Chondrocyte (in vitro differentiated cells): ENCODE measurements around the gene SAPCD1. TPM values are rescaled to one million over a fixed set of nuclear protein-coding genes. Genes with fewer than 3 reads are reported as not detected.

Experiments used
- DNase-seq: peaks from one replicate; pipeline ENCODE4 v3.0.0; 2021; ENCODE audit warnings: mixed read lengths, low spot score
- H3K27ac Mint-ChIP-seq: one replicate; pipeline ENCODE4 v1.8.0; 2021; ENCODE audit warnings: mild to moderate bottlenecking, moderate library complexity, mixed read lengths; ENCODE audit not compliant: unreplicated experiment
- H3K27me3 Mint-ChIP-seq: 2 replicates; pipeline ENCODE4 v1.8.0; 2021; ENCODE audit warnings: low read depth, mixed read lengths
- H3K36me3 Mint-ChIP-seq: 2 replicates; pipeline ENCODE4 v1.8.0; 2021; ENCODE audit warnings: low read depth, mixed read lengths
- H3K4me1 Mint-ChIP-seq: 2 replicates; pipeline ENCODE4 v1.8.0; 2021; ENCODE audit warnings: low read depth, mild to moderate bottlenecking, mixed read lengths
- H3K4me3 Mint-ChIP-seq: one replicate; pipeline ENCODE4 v1.8.0; 2021; ENCODE audit warnings: mild to moderate bottlenecking, moderate library complexity, mixed read lengths; ENCODE audit not compliant: unreplicated experiment
- H3K9me3 Mint-ChIP-seq: 2 replicates; pipeline ENCODE4 v1.8.0; 2021; ENCODE audit warnings: low read depth, mixed read lengths
- total RNA-seq: library from RNA; stranded (reverse); gene quantifications from 3 replicates; pipeline ENCODE4 v1.2.1, GENCODE V29; 2021
- TF ChIP-seq, protein P1 (sequence below): fragments of 200-600 bp; sonication (generic); IDR thresholded peaks from 2 replicates; pipeline ENCODE4 v1.5.0; 2021; ENCODE audit warnings: antibody characterized with exemption, mild to moderate bottlenecking, moderate library complexity

Gene SAPCD1
- total RNA-seq, 1 donor from 2014 or later: 1.4 TPM

DNA sequence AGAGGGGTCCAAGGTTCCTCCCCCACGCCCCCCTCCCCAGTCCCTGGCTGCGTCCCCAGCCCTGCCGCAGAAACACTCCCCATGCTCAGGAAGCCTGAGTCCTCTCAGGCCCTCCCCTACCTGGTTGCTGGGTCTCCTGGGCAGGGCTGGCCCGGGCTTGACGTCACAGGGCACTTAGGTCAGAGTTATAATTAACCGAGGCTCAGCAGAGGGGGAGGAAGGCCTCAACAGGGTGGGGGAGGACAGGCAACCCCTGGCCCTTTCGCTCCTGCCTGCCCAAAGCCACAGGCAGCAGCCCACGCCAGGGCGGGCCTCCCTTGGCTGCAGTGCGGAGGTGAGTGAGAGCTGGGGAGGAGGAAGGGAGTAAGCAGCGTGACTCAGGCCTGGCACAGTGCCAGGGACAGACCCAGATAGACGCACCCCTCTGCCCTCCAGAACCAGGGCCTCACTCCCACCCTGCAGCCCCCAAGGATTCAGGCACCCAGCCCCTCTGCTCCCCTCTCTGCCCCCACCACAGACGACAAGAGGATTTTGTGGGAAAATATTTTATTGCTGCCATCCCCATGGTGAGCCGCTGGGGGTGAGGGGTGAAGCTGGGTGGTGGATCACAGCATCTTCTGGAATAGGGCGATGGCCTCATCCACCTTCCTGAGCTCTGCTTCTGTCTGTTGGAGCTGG, 14.7 kb downstream of the SAPCD1 start, which contains the start of gene VWA7:
Gene VWA7, minus strand, starts transcription at position 340 of the 678 bp plus-strand sequence. CDS start 549 bp downstream, outside the sequence.
- H3K36me3 Mint-ChIP-seq: peaks cover 13% of the 10 kb centered on the region
- peak within 1 kb of the TSS; percentile 61 for H3K27ac Mint-ChIP-seq
- no peaks in the 10 kb centered on the region for H3K9me3 Mint-ChIP-seq
- H3K4me1 Mint-ChIP-seq: peaks cover 10% of the 10 kb centered on the region
- no peaks in the 10 kb centered on the region for H3K27me3 Mint-ChIP-seq
- no peak for DNase-seq
- TF ChIP-seq, protein P1, sequence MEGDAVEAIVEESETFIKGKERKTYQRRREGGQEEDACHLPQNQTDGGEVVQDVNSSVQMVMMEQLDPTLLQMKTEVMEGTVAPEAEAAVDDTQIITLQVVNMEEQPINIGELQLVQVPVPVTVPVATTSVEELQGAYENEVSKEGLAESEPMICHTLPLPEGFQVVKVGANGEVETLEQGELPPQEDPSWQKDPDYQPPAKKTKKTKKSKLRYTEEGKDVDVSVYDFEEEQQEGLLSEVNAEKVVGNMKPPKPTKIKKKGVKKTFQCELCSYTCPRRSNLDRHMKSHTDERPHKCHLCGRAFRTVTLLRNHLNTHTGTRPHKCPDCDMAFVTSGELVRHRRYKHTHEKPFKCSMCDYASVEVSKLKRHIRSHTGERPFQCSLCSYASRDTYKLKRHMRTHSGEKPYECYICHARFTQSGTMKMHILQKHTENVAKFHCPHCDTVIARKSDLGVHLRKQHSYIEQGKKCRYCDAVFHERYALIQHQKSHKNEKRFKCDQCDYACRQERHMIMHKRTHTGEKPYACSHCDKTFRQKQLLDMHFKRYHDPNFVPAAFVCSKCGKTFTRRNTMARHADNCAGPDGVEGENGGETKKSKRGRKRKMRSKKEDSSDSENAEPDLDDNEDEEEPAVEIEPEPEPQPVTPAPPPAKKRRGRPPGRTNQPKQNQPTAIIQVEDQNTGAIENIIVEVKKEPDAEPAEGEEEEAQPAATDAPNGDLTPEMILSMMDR: no peak
- H3K4me3 Mint-ChIP-seq: no peak within 1 kb of the TSS

DNA sequence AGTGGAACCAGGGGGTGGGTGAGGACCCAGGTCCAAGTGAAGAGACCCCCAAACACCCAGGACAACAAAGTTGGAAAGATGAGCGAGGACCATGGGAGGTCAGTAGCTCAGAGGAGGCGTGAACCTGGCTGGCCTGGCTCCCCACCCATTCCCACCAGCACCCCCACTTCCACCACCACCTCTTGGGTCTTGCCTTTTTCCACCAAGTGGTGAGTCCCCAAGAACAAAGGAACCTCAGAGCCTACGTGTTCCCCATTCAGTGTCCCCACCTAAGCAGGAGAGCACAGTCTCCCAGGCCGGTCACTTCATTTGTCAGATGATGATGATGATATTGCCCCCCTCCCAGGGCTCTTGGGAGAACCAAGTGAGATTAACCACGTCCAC, 15.2 kb downstream of the SAPCD1 start:
- no peak for DNase-seq
- Mint-ChIP-seq H3K4me3 (no peak overlapping the region), H3K27ac (peak overlapping the region; percentile 61), H3K4me1 (peaks cover 10% of the 10 kb centered on the region), H3K27me3 (no peaks in the 10 kb centered on the region), H3K9me3 (no peaks in the 10 kb centered on the region), H3K36me3 (peaks cover 15% of the 10 kb centered on the region)
- TF ChIP-seq, protein P1: no peak

DNA sequence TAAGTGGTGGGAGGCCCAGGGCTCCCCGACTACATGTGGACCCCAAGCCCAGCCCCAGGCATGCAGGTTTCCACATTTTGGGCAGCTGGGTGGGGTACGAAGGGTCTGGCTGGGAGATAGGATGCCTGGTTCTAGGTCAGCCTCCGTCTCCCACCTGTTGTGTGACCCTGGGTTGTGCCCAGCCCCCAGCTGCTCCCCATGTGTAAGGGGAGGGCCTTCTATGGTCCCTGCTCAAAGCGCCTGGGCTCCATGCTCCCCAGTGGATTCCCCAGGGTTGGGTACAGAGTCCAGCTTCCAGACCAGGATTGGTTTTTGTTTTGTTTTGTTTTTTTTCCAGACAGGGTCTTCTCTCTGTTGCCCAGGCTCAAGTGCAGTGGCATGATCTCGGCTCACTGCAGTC, 15.7 kb downstream of the SAPCD1 start:
- H3K9me3 Mint-ChIP-seq: no peaks in the 10 kb centered on the region
- no peaks in the 10 kb centered on the region for H3K27me3 Mint-ChIP-seq
- no peak for DNase-seq
- no peak overlapping the region for H3K27ac Mint-ChIP-seq
- H3K36me3 Mint-ChIP-seq: peaks cover 19% of the 10 kb centered on the region
- no peak overlapping the region for H3K4me3 Mint-ChIP-seq
- H3K4me1 Mint-ChIP-seq: peaks cover 10% of the 10 kb centered on the region
- TF ChIP-seq, protein P1: no peak

DNA sequence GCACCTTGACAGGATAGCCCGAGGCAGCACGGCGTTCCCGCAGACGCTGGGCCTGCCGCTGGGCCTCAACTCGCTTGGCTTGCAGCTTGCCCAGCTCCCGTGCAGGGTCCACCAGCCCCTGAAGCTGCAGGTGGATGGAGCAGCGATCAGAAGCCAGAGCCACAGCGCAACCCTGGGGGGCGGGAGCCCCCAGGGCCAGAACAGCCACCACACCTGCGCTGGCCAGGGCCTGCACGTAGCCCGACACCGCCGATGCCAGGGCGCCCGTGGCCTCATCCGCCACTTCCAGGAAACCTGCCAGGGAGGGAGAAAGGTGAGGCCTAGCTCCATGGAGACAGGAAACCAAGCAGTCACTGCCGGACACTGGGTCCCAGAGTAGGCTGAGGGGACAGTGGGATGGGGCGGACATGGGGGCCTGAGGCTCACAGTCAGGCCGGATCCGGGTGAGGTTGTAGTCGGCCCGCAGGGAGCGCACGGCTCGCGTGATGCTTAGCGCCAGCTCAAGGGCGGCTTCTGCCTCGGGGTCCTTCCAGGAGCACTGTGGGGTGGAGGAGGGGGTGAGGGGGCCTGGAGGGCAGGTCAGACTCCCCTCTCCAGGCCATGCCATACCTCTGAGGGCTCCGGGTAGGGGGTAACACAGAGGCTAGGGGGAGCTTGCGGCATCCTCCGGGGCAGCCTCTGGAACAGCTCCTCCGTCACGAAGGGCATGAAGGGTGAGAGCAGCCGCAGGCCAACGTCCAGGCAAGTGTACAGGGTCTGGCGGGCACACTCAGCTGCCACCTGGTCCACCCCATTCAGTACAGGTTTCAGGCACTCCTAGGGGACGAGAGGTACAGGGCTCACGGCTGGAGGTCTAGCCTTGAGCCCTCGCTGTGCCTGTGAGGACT, 16.8 kb downstream of the SAPCD1 start:
- TF ChIP-seq, protein P1: no peak
- H3K4me3 Mint-ChIP-seq: no peak overlapping the region
- no peak for DNase-seq
- no peaks in the 10 kb centered on the region for H3K9me3 Mint-ChIP-seq
- H3K4me1 Mint-ChIP-seq: peaks cover 10% of the 10 kb centered on the region
- H3K27ac Mint-ChIP-seq: no peak overlapping the region
- H3K27me3 Mint-ChIP-seq: no peaks in the 10 kb centered on the region
- H3K36me3 Mint-ChIP-seq: peaks cover 23% of the 10 kb centered on the region

- TF ChIP-seq, protein P1: no peak
- H3K9me3 Mint-ChIP-seq: no peaks in the 10 kb centered on the region
These were observed 17.5 kb downstream of the SAPCD1 start for GRCh38 chr6:31779908-31780307.

More at GRCh38 chr6:31779908-31780307, 17.5 kb downstream of the SAPCD1 start:
- DNase-seq: no peak
- H3K4me3 Mint-ChIP-seq: no peak overlapping the region
- peaks cover 10% of the 10 kb centered on the region for H3K4me1 Mint-ChIP-seq
- peaks cover 29% of the 10 kb centered on the region for H3K36me3 Mint-ChIP-seq
- no peaks in the 10 kb centered on the region for H3K27me3 Mint-ChIP-seq
- H3K27ac Mint-ChIP-seq: no peak overlapping the region
